Posterior cingulate gyrus (tissue), 11 donors: ENCODE data around the gene COL5A1.

ENCODE experiments used
- DNase-seq, 10 donors: peaks; one replicate each; pipeline versions ENCODE4 v3.0.0 to v3.0.0-alpha.2; 2020 to 2021; ENCODE audit warnings: mixed read lengths in 3 of 10
- intact Hi-C: fragments of 100-400 bp; cut with DNase I; formaldehyde crosslinking; loops from one replicate; pipeline ENCODE4 v1.15.1; 2023

Gene COL5A1

GRCh38 chr9:134837529-134837928, 195.9 kb downstream of the COL5A1 start:
- intact Hi-C loops, result no loop called here
- peak in 3 of 10 donors; percentile 17 to 81 (median 43) for DNase-seq

- peak in 3 of 10 donors; percentile 16 to 71 (median 37) for DNase-seq
- intact Hi-C loops, result no loop called here
These were observed 197.2 kb downstream of the COL5A1 start for GRCh38 chr9:134838651-134839454.

GRCh38 chr9:134839455-134840125, 198.0 kb downstream of the COL5A1 start:
- peak in 4 of 10 donors; percentile 20 to 81 (median 68) for DNase-seq
- intact Hi-C loops, result no loop called here

GRCh38 chr9:134840511-134840910, 198.9 kb downstream of the COL5A1 start:
- intact Hi-C loops, result no loop called here
- peak in 3 of 10 donors; percentile 67 to 76 (median 75) for DNase-seq

GRCh38 chr9:134841180-134841904, 199.7 kb downstream of the COL5A1 start:
- peak in 4 of 10 donors; percentile 13 to 70 (median 60) for DNase-seq
- intact Hi-C loops, result no loop called here

GRCh38 chr9:134842321-134842720, 200.7 kb downstream of the COL5A1 start:
- DNase-seq, result peak in 3 of 10 donors; percentile 59 to 71 (median 64)
- intact Hi-C loops, result no loop called here

- peak in 2 of 10 donors; percentile 41 to 69 for DNase-seq
- intact Hi-C loops, result no loop called here
These were observed 202.1 kb downstream of the COL5A1 start for GRCh38 chr9:134843740-134844139.

- intact Hi-C loops, result no loop called here
- peak in 2 of 10 donors; percentile 52 to 62 for DNase-seq
These were observed 203.2 kb downstream of the COL5A1 start for GRCh38 chr9:134844821-134845220.

- intact Hi-C loops, result no loop called here
- peak in 3 of 10 donors; percentile 43 to 76 (median 69) for DNase-seq
These were observed 204.6 kb downstream of the COL5A1 start for GRCh38 chr9:134846187-134846586.

GRCh38 chr9:134846699-134847098, 205.1 kb downstream of the COL5A1 start:
- intact Hi-C loops, result no loop called here
- DNase-seq, result no peak

- no peak for DNase-seq
- intact Hi-C loops, result no loop called here
These were observed 205.5 kb downstream of the COL5A1 start for GRCh38 chr9:134847138-134847537.

GRCh38 chr9:134847752-134848432, 206.3 kb downstream of the COL5A1 start:
- intact Hi-C loops, result no loop called here
- peak in 1 of 10 donors; percentile 55 for DNase-seq

- intact Hi-C loops, result no loop called here
These were observed 206.9 kb downstream of the COL5A1 start for GRCh38 chr9:134848504-134848903.

GRCh38 chr9:134850611-134851010, 209.0 kb downstream of the COL5A1 start:
- no peak for DNase-seq
- intact Hi-C loops, result no loop called here

More at GRCh38 chr9:134848504-134848903, 206.9 kb downstream of the COL5A1 start:
- peak in 2 of 10 donors; percentile 16 to 56 for DNase-seq

- intact Hi-C loops, result no loop called here
- no peak for DNase-seq
These were observed 209.4 kb downstream of the COL5A1 start for GRCh38 chr9:134851020-134851419.

GRCh38 chr9:134852906-134853654, 211.5 kb downstream of the COL5A1 start:
- peak in 2 of 10 donors; percentile 39 to 73 for DNase-seq
- intact Hi-C loops, result no loop called here

GRCh38 chr9:134853893-134854292, 212.3 kb downstream of the COL5A1 start:
- intact Hi-C loops, result no loop called here

GRCh38 chr9:134854541-134854981, 213.0 kb downstream of the COL5A1 start:
- DNase-seq, result no peak
- intact Hi-C loops, result no loop called here

More at GRCh38 chr9:134853893-134854292, 212.3 kb downstream of the COL5A1 start:
- DNase-seq, result no peak

GRCh38 chr9:134855231-134855899, 213.8 kb downstream of the COL5A1 start:
- intact Hi-C loops, result no loop called here
- peak in 1 of 10 donors; percentile 70 for DNase-seq
